HepG2 (cell line): ENCODE measurements around the gene GART. TPM values are rescaled to one million over a fixed set of nuclear protein-coding genes. Genes with fewer than 3 reads are reported as not detected.
A peak's percentile ranks its signal among the peaks of the same experiment; 100 is the strongest.

Source experiments
- ATF7 ChIP-seq, 2 experiments: fragments of 450-650 bp in 1 of 2; sonication (generic) in 1 of 2; formaldehyde crosslinking in 1 of 2; IDR thresholded peaks; 2 replicates each; pipeline versions ENCODE4 v1.4.0 to v1.6.1; 2016 to 2020; ENCODE audit warnings: antibody characterized with exemption in 1 of 2, mild to moderate bottlenecking in 1 of 2, missing genetic modification reagents in 1 of 2
- BATF2 ChIP-seq: sonication (generic); formaldehyde crosslinking; IDR thresholded peaks from 2 replicates; pipeline ENCODE4 v1.8.0; 2022; ENCODE audit warnings: mild to moderate bottlenecking, missing genetic modification reagents, moderate library complexity
- CAMTA2 ChIP-seq: sonication (generic); formaldehyde crosslinking; IDR thresholded peaks from 2 replicates; pipeline ENCODE4 v1.4.0; 2020; ENCODE audit warnings: mild to moderate bottlenecking, missing genetic modification reagents, borderline replicate concordance
- ETV5 ChIP-seq: IDR thresholded peaks from 2 replicates; pipeline ENCODE4 v1.6.1; 2018; ENCODE audit warnings: missing biosample characterization, missing genetic modification reagents, inconsistent platforms, borderline replicate concordance
- FLYWCH1 ChIP-seq: sonication (generic); formaldehyde crosslinking; IDR thresholded peaks from 2 replicates; pipeline ENCODE4 v1.8.1; 2023; ENCODE audit warnings: mild to moderate bottlenecking, missing genetic modification reagents
- KAT2B ChIP-seq: fragments of 150-350 bp; IDR thresholded peaks from 2 replicates; pipeline ENCODE4 v1.6.1; 2014; ENCODE audit warnings: low read depth, low read length, borderline replicate concordance
- NFIB ChIP-seq: sonication (generic); formaldehyde crosslinking; IDR thresholded peaks from 2 replicates; pipeline ENCODE4 v1.9.0; 2021; ENCODE audit warnings: missing genetic modification reagents, mild to moderate bottlenecking, borderline replicate concordance
- PAXIP1 ChIP-seq: sonication (generic); formaldehyde crosslinking; conservative IDR thresholded peaks from 2 replicates; pipeline ENCODE4 v1.4.0; 2020; ENCODE audit warnings: mild to moderate bottlenecking, missing genetic modification reagents, moderate library complexity
- PTBP1 ChIP-seq: fragments of 200-400 bp; formaldehyde crosslinking; IDR thresholded peaks from 2 replicates; pipeline ENCODE4 v1.6.1; 2018; ENCODE audit warnings: low read length, low read depth; ENCODE audit not compliant: poor library complexity, severe bottlenecking
- RELA ChIP-seq: sonication (generic); formaldehyde crosslinking; IDR thresholded peaks from 2 replicates; pipeline ENCODE4 v1.4.0; 2020; ENCODE audit warnings: missing genetic modification reagents
- SRSF4 ChIP-seq: fragments of 200-400 bp; formaldehyde crosslinking; IDR thresholded peaks from one replicate; pipeline ENCODE4 v1.6.1; 2018; ENCODE audit warnings: mild to moderate bottlenecking, low read depth, low read length, moderate library complexity; ENCODE audit not compliant: poor library complexity, severe bottlenecking
- USF2 ChIP-seq, 2 experiments: sonication (generic) in 1 of 2; formaldehyde crosslinking in 1 of 2; IDR thresholded peaks; 2 replicates each; pipeline versions ENCODE4 v1.5.1 to v1.6.1; 2011 to 2020; ENCODE audit warnings: borderline replicate concordance in 1 of 2, low read depth in 1 of 2, low read length in 1 of 2, mild to moderate bottlenecking in 1 of 2, missing genetic modification reagents in 1 of 2, moderate library complexity in 1 of 2
- ZMAT3 ChIP-seq: sonication (generic); formaldehyde crosslinking; conservative IDR thresholded peaks from 2 replicates; pipeline ENCODE4 v1.7.0; 2021; ENCODE audit warnings: missing genetic modification reagents
- ZNF101 ChIP-seq: sonication (generic); formaldehyde crosslinking; IDR thresholded peaks from 2 replicates; pipeline ENCODE4 v1.4.0; 2020; ENCODE audit warnings: mild to moderate bottlenecking, low read depth, missing genetic modification reagents, borderline replicate concordance
- ZNF180 ChIP-seq: sonication (generic); formaldehyde crosslinking; IDR thresholded peaks from 2 replicates; pipeline ENCODE4 v1.4.0; 2020; ENCODE audit warnings: low read depth, missing genetic modification reagents, borderline replicate concordance
- ZNF343 ChIP-seq: sonication (generic); formaldehyde crosslinking; IDR thresholded peaks from 2 replicates; pipeline ENCODE4 v1.4.0; 2020; ENCODE audit warnings: mild to moderate bottlenecking, missing genetic modification reagents
- ZNF616 ChIP-seq: sonication (generic); formaldehyde crosslinking; IDR thresholded peaks from 2 replicates; pipeline ENCODE4 v1.5.0; 2020; ENCODE audit warnings: low read depth, mild to moderate bottlenecking, missing genetic modification reagents
- ZNF644 ChIP-seq: IDR thresholded peaks from 2 replicates; pipeline ENCODE4 v1.6.1; 2016; ENCODE audit warnings: low read depth
- ZNF780A ChIP-seq: sonication (generic); formaldehyde crosslinking; IDR thresholded peaks from 2 replicates; pipeline ENCODE4 v1.8.0; 2022; ENCODE audit warnings: mild to moderate bottlenecking, missing genetic modification reagents, moderate library complexity
- polyA plus RNA-seq, 8 experiments: library from polyadenylated mRNA; depleted of rRNA in 3 of 8; stranded (reverse) in 7 of 8; unstranded in 1 of 8; fragments of >200 nt; fragmentation: Illumina TruSeq in 4 of 8; extraction: Trizol in 4 of 8; gene quantifications; 2 replicates each; pipeline versions ENCODE4 v1.2.1 to v1.2.3, GENCODE V29; 2011 to 2016; ENCODE audit warnings: low read depth in 4 of 8, missing spikeins in 1 of 8, mixed read lengths in 1 of 8; ENCODE audit not compliant: insufficient read depth in 1 of 8
- total RNA-seq, 5 experiments: library from RNA; depleted of rRNA; stranded (reverse); fragments of >200 nt; fragmentation: Illumina TruSeq; extraction: Trizol; gene quantifications; 2 replicates each; pipeline ENCODE4 v1.2.3, GENCODE V29; 2016; ENCODE audit warnings: low read depth in 1 of 5

The GART gene
- total and polyA plus RNA-seq, 2 of the 13 experiments (the other 11 are each of a cell fraction or from before 2014, with no cell fraction given), result 17.9 to 109 TPM

GRCh38 chr21:33587792-33588484, 46.0 kb upstream of the GART start (continued):
- TF ChIP-seq ZNF644 (CRISPR knock-in tag), result no peak
- TF ChIP-seq ZNF780A, result no peak
- TF ChIP-seq PTBP1, result peak; percentile 62
- TF ChIP-seq ZNF343 (CRISPR knock-in tag), result no peak
- TF ChIP-seq ZNF616 (CRISPR knock-in tag), result no peak
- TF ChIP-seq PAXIP1 (CRISPR knock-in tag), result no peak
- TF ChIP-seq ATF7 (IDR thresholded peaks at IDR 0.05), result no peak
- no peak; the same call in 1 of the 2 replicates for TF ChIP-seq ATF7 (CRISPR knock-in tag; IDR thresholded peaks at IDR 0.05)
- no peak for TF ChIP-seq SRSF4
- no peak for TF ChIP-seq CAMTA2
- no peak for TF ChIP-seq ZNF180 (CRISPR knock-in tag)
- no peak for TF ChIP-seq ETV5
- TF ChIP-seq ZMAT3 (CRISPR knock-in tag), result no peak
- 0 out of 2 replicates have a peak, but pooled peaks have one; percentile 37 for TF ChIP-seq ZNF101 (CRISPR knock-in tag)
- no peak for TF ChIP-seq NFIB
- TF ChIP-seq FLYWCH1 (CRISPR knock-in tag), result no peak
- TF ChIP-seq RELA (CRISPR knock-in tag), result no peak
- no peak for TF ChIP-seq BATF2
- TF ChIP-seq USF2 (IDR thresholded peaks at IDR 0.05; ENCODE audit: low read depth, low read length), result no peak
- TF ChIP-seq USF2 (CRISPR knock-in tag; IDR thresholded peaks at IDR 0.05; ENCODE audit: borderline replicate concordance), result no peak
- no peak for TF ChIP-seq KAT2B
